ENCODE data around the gene SLC2A4.

- TF ChIP-seq CTCF (IDR thresholded peaks at IDR 0.05): no peak
- no peak for TF ChIP-seq POLR2AphosphoS5 (IDR thresholded peaks at IDR 0.05; ENCODE audit: insufficient read depth in 1 of 2, low read depth in 1 of 2)
Observed at GRCh38 chr17:7236808-7237207, 44.7 kb upstream of the SLC2A4 start.
